ENCODE data around the gene HIF3A.

GRCh38 chr19:46347985-46348384, 51.1 kb downstream of the HIF3A start:
- no peak for TF ChIP-seq POLR2A (IDR thresholded peaks at IDR 0.05)
- no peak for TF ChIP-seq CTCF (IDR thresholded peaks at IDR 0.05)

Measured in esophagus squamous epithelium (tissue), 4 donors.